Kidney capillary endothelial cell (primary cell): ENCODE data around the gene HK2.
A peak's percentile ranks its signal among the peaks of the same experiment; 100 is the strongest.

Source experiments
- DNase-seq: peaks from one replicate; pipeline ENCODE4 v3.0.0-alpha.2; 2018; ENCODE audit warnings: low spot score

HK2 gene

GRCh38 chr2:74857215-74857614 lies 23.3 kb downstream of the HK2 start:
- no peak for DNase-seq

DNA sequence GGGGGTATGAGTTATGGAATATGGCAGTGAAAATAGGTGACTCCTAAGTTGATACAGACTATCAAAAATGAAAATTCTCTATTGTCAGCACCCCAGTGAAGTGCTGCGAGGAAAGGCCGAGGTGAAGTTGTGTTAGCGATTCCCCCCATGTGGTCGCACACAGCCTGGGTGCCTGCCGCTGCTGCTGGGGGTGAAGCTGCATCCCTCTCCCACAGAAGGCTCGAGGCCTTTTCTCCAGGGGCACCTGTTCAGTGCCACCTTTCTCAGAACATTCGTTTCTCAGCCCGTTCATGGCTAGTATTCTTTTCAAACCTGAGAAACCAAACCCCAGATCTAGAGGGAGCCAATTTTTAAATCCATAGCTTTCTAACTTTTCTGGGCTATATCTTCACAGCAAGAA lies 23.8 kb downstream of the HK2 start:
- DNase-seq: no peak

GRCh38 chr2:74858281-74858680 lies 24.4 kb downstream of the HK2 start:
- no peak for DNase-seq

- DNase-seq: no peak
Measured at GRCh38 chr2:74860079-74860478, 26.2 kb downstream of the HK2 start.

- DNase-seq: no peak
Measured at GRCh38 chr2:74860521-74860920, 26.6 kb downstream of the HK2 start.

- no peak for DNase-seq
Measured at GRCh38 chr2:74861531-74861930, 27.6 kb downstream of the HK2 start.

DNA sequence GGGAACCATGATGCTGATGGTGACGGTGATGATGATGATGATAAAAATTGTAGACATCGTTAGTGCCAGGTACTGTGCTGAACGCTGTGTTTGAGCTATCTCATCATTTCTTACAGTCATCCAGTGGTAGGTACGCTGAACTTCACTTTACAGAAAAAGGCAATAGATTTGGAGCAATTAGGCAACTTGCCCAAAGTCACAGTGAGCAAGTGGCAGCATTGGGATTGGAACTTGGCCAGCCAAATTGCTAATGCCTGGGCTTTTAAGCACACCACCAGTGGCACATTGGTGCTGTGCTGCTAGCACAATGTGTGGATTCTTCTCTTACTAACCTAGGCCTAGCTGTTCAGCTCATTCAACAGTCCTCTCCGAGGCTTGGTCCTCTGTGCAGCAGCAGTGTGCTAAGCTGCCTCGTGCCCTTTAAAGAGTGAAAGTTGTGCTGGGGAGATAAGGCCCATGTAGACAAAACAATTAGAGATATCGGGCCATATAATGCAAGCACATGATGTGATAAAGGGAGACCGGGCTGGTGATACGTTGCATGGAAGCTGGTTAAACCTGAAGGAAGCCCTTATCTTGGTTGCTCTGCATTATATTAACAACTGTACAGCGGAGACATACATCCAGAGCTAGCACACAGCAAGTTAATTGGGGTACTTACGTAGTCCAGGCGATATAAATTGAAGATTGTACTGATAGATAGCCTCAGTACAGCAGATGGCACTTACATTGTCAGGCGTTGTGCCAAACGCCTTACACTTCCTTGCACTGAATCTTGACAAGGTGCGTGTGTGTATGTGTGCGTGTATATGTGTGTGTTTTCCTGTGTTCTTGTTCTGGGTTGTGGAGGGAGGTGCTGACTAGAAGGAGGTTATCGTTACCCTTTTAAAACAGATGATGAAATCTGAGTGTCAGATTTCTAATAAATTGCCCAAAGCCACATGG lies 28.4 kb downstream of the HK2 start:
- DNase-seq: no peak

GRCh38 chr2:74863802-74864248 lies 29.9 kb downstream of the HK2 start:
- DNase-seq: no peak

- no peak for DNase-seq
Measured at GRCh38 chr2:74864728-74865722, 31.1 kb downstream of the HK2 start.

- no peak for DNase-seq
Measured at GRCh38 chr2:74865770-74866674, 32.1 kb downstream of the HK2 start.

- no peak for DNase-seq
Measured at GRCh38 chr2:74867841-74868658, 34.1 kb downstream of the HK2 start.

DNA sequence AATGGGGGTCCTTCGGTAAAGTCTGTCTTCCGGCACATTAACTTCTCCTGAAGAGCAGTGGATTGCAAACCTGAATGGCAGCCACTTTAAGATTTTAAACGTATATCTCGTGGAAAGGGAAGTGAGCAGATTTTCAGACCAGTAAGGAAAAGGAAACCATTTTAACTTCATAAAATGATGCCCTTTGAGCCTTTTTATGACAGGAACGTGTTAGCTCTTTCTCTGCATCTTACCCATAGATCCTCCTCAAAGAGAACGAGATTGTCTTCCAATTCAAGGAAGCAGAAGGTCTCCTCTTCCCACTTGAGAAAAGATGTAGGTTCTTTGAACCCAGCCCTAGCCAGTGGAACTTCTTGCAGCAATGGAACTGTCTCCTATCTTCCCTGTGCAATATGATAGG lies 35.6 kb downstream of the HK2 start:
- DNase-seq: no peak

GRCh38 chr2:74870951-74871350 lies 37.0 kb downstream of the HK2 start:
- DNase-seq: no peak

GRCh38 chr2:74871414-74871813 lies 37.5 kb downstream of the HK2 start:
- no peak for DNase-seq

DNA sequence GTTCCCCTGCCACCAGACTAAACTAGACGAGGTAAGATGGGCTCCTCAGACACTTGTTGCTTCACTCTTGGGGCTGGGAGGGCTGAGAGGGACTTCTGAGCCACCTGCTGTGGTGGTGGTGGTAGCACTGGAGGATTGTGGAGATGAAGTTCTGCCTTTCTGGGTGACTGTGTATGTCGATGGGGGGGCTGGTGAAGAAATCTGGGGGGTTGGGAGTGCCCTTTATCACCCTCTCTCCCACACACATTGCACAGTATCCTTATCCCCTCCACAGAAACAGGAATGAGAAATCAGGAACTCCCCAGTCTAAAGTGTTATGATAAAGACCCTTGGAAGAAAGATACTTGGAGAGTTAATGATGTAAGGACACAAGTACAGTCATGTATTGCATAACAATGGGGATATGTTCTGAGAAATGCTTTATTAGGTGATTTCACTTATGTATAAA lies 38.5 kb downstream of the HK2 start:
- no peak for DNase-seq

GRCh38 chr2:74873012-74873665 lies 39.2 kb downstream of the HK2 start:
- no peak for DNase-seq

GRCh38 chr2:74873678-74874640 lies 40.0 kb downstream of the HK2 start:
- no peak for DNase-seq

DNA sequence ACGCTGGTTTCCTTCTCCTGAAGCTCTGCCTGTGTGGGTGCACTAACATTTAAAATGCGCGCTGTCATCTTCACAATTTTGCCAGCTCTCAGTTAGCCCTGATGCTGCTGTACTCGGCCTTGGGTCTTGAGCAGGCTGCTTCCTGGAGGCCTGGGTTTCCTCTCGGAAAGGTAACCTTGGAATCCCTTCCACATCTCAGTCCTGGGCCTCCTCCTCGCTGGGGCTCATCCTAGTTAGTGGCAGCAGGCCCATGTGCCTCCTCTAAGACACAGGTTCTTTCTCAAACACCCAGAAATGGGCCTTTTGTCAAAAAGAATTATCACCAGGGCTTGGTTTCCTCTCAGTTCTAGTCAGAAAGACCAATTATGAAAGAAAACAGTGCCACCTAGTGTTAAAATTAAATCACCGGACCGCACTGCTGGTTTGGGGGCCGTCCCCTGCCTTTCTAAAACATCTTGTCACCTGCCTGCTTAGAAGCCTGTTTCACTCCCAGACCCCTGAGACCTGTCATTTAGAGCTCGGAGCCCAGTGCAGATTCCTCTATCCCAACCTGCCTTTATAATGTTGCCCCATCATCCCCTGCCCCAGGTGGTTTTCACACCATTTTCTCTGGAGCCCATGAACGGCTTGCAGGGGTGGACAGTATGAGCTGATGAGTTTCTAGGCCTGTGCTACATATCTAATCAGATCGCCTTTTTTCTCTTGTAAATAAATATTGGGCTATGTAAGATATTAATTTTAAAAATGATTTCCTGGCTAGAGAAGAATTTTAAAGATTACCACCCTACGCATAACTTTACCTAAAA lies 42.4 kb downstream of the HK2 start:
- peak; percentile 69 for DNase-seq
